HepG2 (cell line): Measurements from ENCODE around the gene EHBP1. TPM values are rescaled to one million over a fixed set of nuclear protein-coding genes. Genes with fewer than 3 reads are reported as not detected.
A peak's percentile ranks its signal among the peaks of the same experiment; 100 is the strongest.

Experiments
- ATAC-seq: fragments of 200-7000 bp; cut with Tn5 transposase; 3 replicates; pipeline ENCODE4 v1.9.1; 2020; ENCODE audit warnings: mild to moderate bottlenecking, moderate library complexity
- BruUV-seq: library from RNA; stranded (reverse); fragments of 400-500 nt; replicated peaks from 2 replicates; lab custom pipeline; 2021; lab: Mats Ljungman, UMichigan
- CTCF ChIA-PET: fragments of 300-600 bp; formaldehyde crosslinking; extraction: SDS; loops from one replicate; lab custom pipeline; 2021; ENCODE audit warnings: low total read pairs, inconsistent platforms, low intra/inter-chr PET ratio; lab: Yijun Ruan, JAX
- POLR2A ChIA-PET: fragments of 350-600 bp; sonication (Branson Sonifier 250); formaldehyde crosslinking; loops from one replicate; lab custom pipeline; 2020; ENCODE audit warnings: antibody characterized with exemption, inconsistent platforms; lab: Yijun Ruan, JAX
- DNase-seq: peaks from one replicate; pipeline ENCODE4 v3.0.0-alpha.2; 2015; ENCODE audit warnings: low spot score
- FAIRE-seq: peaks from 3 replicates; lab custom pipeline; 2011; peaks lifted over from hg19 to GRCh38; lab: Jason Lieb, UNC
- H2AFZ ChIP-seq: one replicate; pipeline ENCODE4 v1.6.1; 2011; ENCODE audit warnings: low read length, inconsistent platforms
- H3K27ac ChIP-seq: fragments of 300-600 bp; 3 replicates; pipeline ENCODE4 v1.8.0; 2011; ENCODE audit warnings: mixed run types, mild to moderate bottlenecking, mixed read lengths, low read length, inconsistent platforms; ENCODE audit not compliant: insufficient read depth; ENCODE audit errors: extremely low read length
- H3K27me3 ChIP-seq, 2 experiments: fragments of 200-600 bp in 1 of 2; 2 replicates in 1 of 2; 3 replicates in 1 of 2; pipeline versions ENCODE4 v1.6.0 to v1.8.0; 2011; ENCODE audit warnings: low read length in 2 of 2, mild to moderate bottlenecking in 2 of 2, moderate library complexity in 2 of 2, inconsistent platforms in 1 of 2; ENCODE audit not compliant: insufficient read depth in 2 of 2, control insufficient read depth in 1 of 2
- H3K36me3 ChIP-seq, 2 experiments: fragments of 200-600 bp in 1 of 2; replicated peaks in 1 of 2; 2 replicates in 1 of 2; 3 replicates in 1 of 2; pipeline versions ENCODE4 v1.5.1 to v1.8.0; 2011; ENCODE audit warnings: low read length in 2 of 2, inconsistent platforms in 1 of 2; ENCODE audit not compliant: insufficient read depth in 2 of 2, control insufficient read depth in 1 of 2
- H3K4me1 ChIP-seq: 2 replicates; pipeline ENCODE4 v1.5.1; 2012; ENCODE audit warnings: low read length, inconsistent platforms; ENCODE audit not compliant: insufficient read depth
- H3K4me2 ChIP-seq: 2 replicates; pipeline ENCODE4 v1.6.0; 2011; ENCODE audit warnings: low read depth, low read length, inconsistent platforms
- H3K4me3 ChIP-seq, 3 experiments: fragments of 200-600 bp in 1 of 3; sonication (generic), shearing (Covaris generic) in 1 of 3; replicated peaks in 1 of 3; 2 replicates each; pipeline ENCODE4 v1.5.1; 2011 to 2016; ENCODE audit warnings: low read length in 3 of 3, inconsistent platforms in 2 of 3, low read depth in 2 of 3, mild to moderate bottlenecking in 2 of 3, control low read depth in 1 of 3, mixed read lengths in 1 of 3; ENCODE audit not compliant: insufficient read depth in 1 of 3
- H3K79me2 ChIP-seq: one replicate; pipeline ENCODE4 v1.6.1; 2011; ENCODE audit warnings: low read length, inconsistent platforms; ENCODE audit not compliant: insufficient read depth
- H3K9ac ChIP-seq: 2 replicates; pipeline ENCODE4 v1.6.0; 2011; ENCODE audit warnings: mild to moderate bottlenecking, low read depth, low read length, inconsistent platforms; ENCODE audit not compliant: insufficient read depth
- H3K9me3 ChIP-seq: 2 replicates; pipeline ENCODE4 v1.5.1; 2012; ENCODE audit warnings: mild to moderate bottlenecking, low read length
- H4K20me1 ChIP-seq: 2 replicates; pipeline ENCODE4 v1.6.0; 2011; ENCODE audit warnings: inconsistent platforms, mild to moderate bottlenecking, low read length, moderate library complexity; ENCODE audit not compliant: insufficient read depth
- EHMT2 ChIP-seq: fragments of 200-600 bp; sonication (generic); IDR thresholded peaks from 2 replicates; pipeline ENCODE4 v1.7.0; 2017; ENCODE audit warnings: antibody characterized with exemption, low read depth, low read length, borderline replicate concordance
- FOXK2 ChIP-seq: fragments of 450-650 bp; IDR thresholded peaks from 2 replicates; pipeline ENCODE4 v1.6.1; 2016
- FOXP1 ChIP-seq, 2 experiments: fragments of 450-650 bp in 1 of 2; IDR thresholded peaks; 2 replicates each; pipeline ENCODE4 v1.6.1; 2017 to 2018; ENCODE audit warnings: antibody characterized with exemption in 1 of 2
- SP140L ChIP-seq: sonication (generic); formaldehyde crosslinking; IDR thresholded peaks from 2 replicates; pipeline ENCODE4 v1.4.0; 2020; ENCODE audit warnings: missing genetic modification reagents, borderline replicate concordance
- ZNF18 ChIP-seq: sonication (generic); formaldehyde crosslinking; IDR thresholded peaks from 2 replicates; pipeline ENCODE4 v1.8.0; 2022; ENCODE audit warnings: mild to moderate bottlenecking, missing genetic modification reagents; ENCODE audit not compliant: insufficient replicate concordance
- in situ Hi-C: cut with HindIII; loops from 2 replicates; pipeline ENCODE4 v1.10.0; 2017; ENCODE audit warnings: low pct_unique_long_range_greater_than_20kb; ENCODE audit not compliant: extremely low pct_ligation_motif_present
- intact Hi-C: fragments of 100-400 bp; cut with micrococcal nuclease; formaldehyde crosslinking; loops from one replicate; pipeline ENCODE4 v1.10.0; 2022; ENCODE audit not compliant: unreplicated experiment
- polyA plus RNA-seq, 8 experiments: library from polyadenylated mRNA; depleted of rRNA in 3 of 8; stranded (reverse) in 7 of 8; unstranded in 1 of 8; fragments of >200 nt; fragmentation: Illumina TruSeq in 4 of 8; extraction: Trizol in 4 of 8; gene quantifications; 2 replicates each; pipeline versions ENCODE4 v1.2.1 to v1.2.3, GENCODE V29; 2011 to 2016; ENCODE audit warnings: low read depth in 4 of 8, missing spikeins in 1 of 8, mixed read lengths in 1 of 8; ENCODE audit not compliant: insufficient read depth in 1 of 8
- total RNA-seq, 5 experiments: library from RNA; depleted of rRNA; stranded (reverse); fragments of >200 nt; fragmentation: Illumina TruSeq; extraction: Trizol; gene quantifications; 2 replicates each; pipeline ENCODE4 v1.2.3, GENCODE V29; 2016; ENCODE audit warnings: low read depth in 1 of 5

Gene EHBP1
- total and polyA plus RNA-seq, 2 of the 13 experiments (the other 11 are each of a cell fraction or from before 2014, with no cell fraction given): 93.5 to 146 TPM

GRCh38 chr2:62663920-62664795 is 41.4 kb upstream of the EHBP1 start:
- peak overlapping the region; percentile 16 for H2AFZ ChIP-seq
- no peak overlapping the region for H3K9ac ChIP-seq
- CTCF ChIA-PET: no interaction called here
- intact Hi-C loops: loop anchor here (5.0 kb wide), 1 partner anchor 67 kb away; no protein-coding TSS in a partner anchor
- no peak overlapping the region for H3K4me2 ChIP-seq
- H3K9me3 ChIP-seq: no peaks in the 10 kb centered on the region
- no peaks in the 10 kb centered on the region for H3K27me3 ChIP-seq
- ATAC-seq (no peak), FAIRE-seq (no peak), DNase-seq (no peak)
- H3K4me3 ChIP-seq: no peak overlapping the region
- in situ Hi-C loops: no loop called here
- no peaks in the 10 kb centered on the region for H3K36me3 ChIP-seq
- peaks cover 62% of the 10 kb centered on the region for H3K4me1 ChIP-seq
- 0 out of 2 replicates have a peak, but pooled peaks have one; percentile 58 for TF ChIP-seq SP140L (CRISPR knock-in tag)
- peak; percentile 24; the same call in 1 of the 2 replicates for TF ChIP-seq FOXK2
- TF ChIP-seq FOXP1 (IDR thresholded peaks at IDR 0.05): 0 out of 2 replicates have a peak, but pooled peaks have one; percentile 10
- no peak for TF ChIP-seq FOXP1 (CRISPR knock-in tag; IDR thresholded peaks at IDR 0.05)
- TF ChIP-seq ZNF18 (CRISPR knock-in tag): peak; percentile 29
- no peak for TF ChIP-seq EHMT2
- no peaks in the 10 kb centered on the region for H4K20me1 ChIP-seq
- POLR2A ChIA-PET: interaction anchor here (1.0 to 2.4 kb wide), 6 partner anchors 9 to 138 kb away, joined by 3 to 8 read pairs (median 5); partner anchors contain the start of gene EHBP1
- no peak overlapping the region for H3K27ac ChIP-seq
- BruUV-seq: no TSS peak
- no peaks in the 10 kb centered on the region for H3K79me2 ChIP-seq
